ENCODE measurements around the gene ZNF682. TPM values are rescaled to one million over a fixed set of nuclear protein-coding genes. Genes with fewer than 3 reads are reported as not detected.
"Not testable (repeated sequence)": the region's sequence is repeated elsewhere in the genome, so short reads cannot be mapped to it uniquely, and the experiment has no call there.

Gene ZNF682
- polyA plus RNA-seq, result 10 to 100 TPM in 1 of 4 donors, 1 to 10 TPM in 2, not detected in 1; 1.6 to 12.1 (median 1.8) TPM
- long read RNA-seq, donor 1, transcript ZNF682-212 (1 exons, 3,769 nt), result major isoform, 8 of 9 reads
- long read RNA-seq, donor 1, partial matches to known transcripts, result 0 of 9 reads
- long read RNA-seq, donor 1, other reads (novel, unspliced or antisense), result 0 of 9 reads
- long read RNA-seq, donor 2, result 0 reads
- long read RNA-seq, donor 3, transcript ZNF682-212 (1 exons, 3,769 nt), result major isoform, 5 of 43 reads
- long read RNA-seq, donor 3, partial matches to known transcripts, result 38 of 43 reads
- long read RNA-seq, donor 3, other reads (novel, unspliced or antisense), result 0 of 43 reads
- long read RNA-seq, donor 4, result 0 reads
- long read RNA-seq, donor 5, partial matches to known transcripts, result 8 of 9 reads
- long read RNA-seq, donor 5, other reads (novel, unspliced or antisense), result 0 of 9 reads
- long read RNA-seq, donor 6, partial matches to known transcripts, result 8 of 10 reads
- long read RNA-seq, donor 6, other reads (novel, unspliced or antisense), result 0 of 10 reads
- long read RNA-seq, donor 7, partial matches to known transcripts, result 7 of 12 reads
- long read RNA-seq, donor 7, other reads (novel, unspliced or antisense), result 0 of 12 reads
- long read RNA-seq, donor 8, partial matches to known transcripts, result 0 of 1 reads
- long read RNA-seq, donor 8, other reads (novel, unspliced or antisense), result 0 of 1 reads
- long read RNA-seq, donor 9, partial matches to known transcripts, result 8 of 9 reads
- long read RNA-seq, donor 9, other reads (novel, unspliced or antisense), result 0 of 9 reads
- long read RNA-seq, donor 10, partial matches to known transcripts, result 8 of 10 reads
- long read RNA-seq, donor 10, other reads (novel, unspliced or antisense), result 0 of 10 reads

DNA sequence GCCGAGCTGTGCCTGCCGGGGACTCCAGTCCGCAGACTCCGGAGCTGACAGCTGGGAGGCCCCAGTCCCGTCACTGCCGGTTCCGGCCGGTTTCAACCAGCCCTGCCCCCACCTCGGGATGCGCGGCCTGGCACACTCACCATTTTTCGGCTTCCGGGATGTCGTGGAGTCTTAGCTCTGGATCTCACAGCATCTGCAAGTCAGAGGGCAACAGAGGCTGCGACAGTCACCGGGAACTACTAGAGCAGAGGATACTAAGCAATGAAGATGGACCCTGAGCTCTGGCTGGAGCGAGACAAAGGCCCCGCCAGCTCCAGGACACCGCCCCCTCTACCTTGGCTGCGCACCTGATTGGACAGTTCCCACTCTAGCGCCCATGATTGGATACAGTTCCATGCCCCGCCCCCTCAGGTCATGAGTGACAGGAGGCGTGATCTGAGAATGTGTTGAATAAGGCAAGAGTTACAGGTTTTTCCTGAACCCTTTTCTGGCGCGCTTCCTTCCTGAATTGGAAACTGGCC, at the start of gene ZNF682:
Gene ZNF682, minus strand, starts transcription at position 303 of the 521 bp plus-strand sequence. Its CDS starts 160 bp downstream, at position 143.
- Histone ChIP-seq H3K9me3 (ENCODE audit: control insufficient read depth in 2 of 2, insufficient read depth in 1 of 2, low read depth in 1 of 2, low read length in 1 of 2) (no peaks in the 10 kb centered on the region), H3K4me1 (ENCODE audit: control insufficient read depth in 3 of 3, insufficient read depth in 2 of 3, low read depth in 1 of 3, low read length in 2 of 3) (no peaks in the 10 kb centered on the region), H3K4me3 (ENCODE audit: low read depth in 1 of 3, low read length in 3 of 3) (peak within 1 kb of the TSS; percentile 71 to 88 (median 84)), H3K27me3 (ENCODE audit: control insufficient read depth in 3 of 3, insufficient read depth in 3 of 3, low read length in 3 of 3) (no peaks in the 10 kb centered on the region), H3K36me3 (ENCODE audit: control insufficient read depth in 3 of 3, insufficient read depth in 2 of 3, low read depth in 1 of 3, low read length in 3 of 3) (no peaks in the 10 kb centered on the region), H3K27ac (ENCODE audit: low read depth in 1 of 3, low read length in 2 of 3) (peak within 1 kb of the TSS in 2 of 3 donors; percentile 66 to 82)
- WGBS, 3 donors, result 1 to 5% (median 2%) methylated on average over 23 to 25 of the region's 25 CpGs
- FAIRE-seq (no peak), DNase-seq (peak; percentile 87 to 98)

DNA sequence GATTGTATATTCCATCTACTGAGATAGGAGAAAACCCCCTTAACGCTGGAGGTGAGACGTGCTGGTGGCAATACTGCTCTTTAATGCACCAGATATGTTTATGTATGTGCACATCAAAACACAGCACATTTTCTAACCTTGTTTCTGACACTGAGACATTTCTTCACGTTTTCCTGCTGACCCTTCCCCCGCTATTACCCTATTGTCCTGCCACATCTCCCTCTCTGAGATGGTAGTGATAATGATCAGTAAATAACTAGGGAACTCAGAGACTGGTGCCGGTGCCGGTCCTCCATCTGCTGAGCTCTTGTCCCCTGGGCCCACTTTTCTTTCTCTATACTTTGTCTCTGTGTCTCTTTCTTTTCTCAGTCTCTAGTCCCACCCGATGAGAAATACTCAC, 43.6 kb upstream of the ZNF682 start:
- Histone ChIP-seq H3K36me3 (ENCODE audit: control insufficient read depth in 3 of 3, insufficient read depth in 2 of 3, low read depth in 1 of 3, low read length in 3 of 3) (peaks cover 0 to 32% (median 0%) of the 10 kb centered on the region in 3 donors), H3K9me3 (ENCODE audit: control insufficient read depth in 2 of 2, insufficient read depth in 1 of 2, low read depth in 1 of 2, low read length in 1 of 2) (peaks cover 0 to 57% of the 10 kb centered on the region in 2 donors)
- FAIRE-seq; H3K4me3 ChIP-seq (ENCODE audit: low read depth in 1 of 3, low read length in 3 of 3); H3K27ac ChIP-seq (ENCODE audit: low read depth in 1 of 3, low read length in 2 of 3); H3K27me3 ChIP-seq (ENCODE audit: control insufficient read depth in 3 of 3, insufficient read depth in 3 of 3, low read length in 3 of 3); H3K4me1 ChIP-seq (ENCODE audit: control insufficient read depth in 3 of 3, insufficient read depth in 2 of 3, low read depth in 1 of 3, low read length in 2 of 3); DNase-seq: not testable (repeated sequence)
- WGBS, 3 donors, result 70 to 86% (median 77%) methylated on average over 7 of the region's 7 CpGs

DNA sequence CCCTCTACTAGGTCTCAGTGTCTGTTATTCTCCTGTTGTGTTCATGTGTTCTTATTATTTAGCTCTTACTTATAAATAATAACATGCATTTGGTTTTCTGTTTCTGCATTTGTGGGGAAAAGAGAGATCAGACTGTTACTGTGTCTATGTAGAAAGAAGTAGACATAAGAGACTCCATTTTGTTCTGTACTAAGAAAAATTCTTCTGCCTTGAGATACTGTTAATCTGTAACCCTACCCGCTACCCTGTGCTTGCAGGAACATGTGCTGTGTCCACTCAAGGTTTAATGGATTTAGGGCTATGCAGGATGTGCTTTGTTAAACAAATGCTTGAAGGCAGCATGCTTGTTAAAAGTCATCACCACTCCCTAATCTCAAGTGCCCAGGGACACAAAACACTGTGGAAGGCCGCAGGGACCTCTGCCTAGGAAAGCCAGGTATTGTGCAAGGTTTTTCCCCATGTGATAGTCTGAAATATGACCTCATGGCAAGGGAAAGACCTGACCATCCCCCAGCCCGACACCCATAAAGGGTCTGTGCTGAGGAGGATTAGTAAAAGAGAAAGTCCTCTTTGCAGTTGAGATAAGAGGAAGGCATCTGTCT, 43.0 kb upstream of the ZNF682 start:
- H3K27ac ChIP-seq (ENCODE audit: low read depth in 1 of 3, low read length in 2 of 3); H3K27me3 ChIP-seq (ENCODE audit: control insufficient read depth in 3 of 3, insufficient read depth in 3 of 3, low read length in 3 of 3); H3K4me3 ChIP-seq (ENCODE audit: low read depth in 1 of 3, low read length in 3 of 3); FAIRE-seq; H3K4me1 ChIP-seq (ENCODE audit: control insufficient read depth in 3 of 3, insufficient read depth in 2 of 3, low read depth in 1 of 3, low read length in 2 of 3): not testable (repeated sequence)
- Histone ChIP-seq H3K36me3 (ENCODE audit: control insufficient read depth in 3 of 3, insufficient read depth in 2 of 3, low read depth in 1 of 3, low read length in 3 of 3) (peaks cover 0 to 30% (median 0%) of the 10 kb centered on the region in 3 donors), H3K9me3 (ENCODE audit: control insufficient read depth in 2 of 2, insufficient read depth in 1 of 2, low read depth in 1 of 2, low read length in 1 of 2) (peaks cover 0 to 52% of the 10 kb centered on the region in 2 donors)
- DNase-seq, result peak in 1 of 2 donors; percentile 73
- 67 to 76% (median 69%) methylated on average over 3 of the region's 3 CpGs for WGBS, 3 donors

DNA sequence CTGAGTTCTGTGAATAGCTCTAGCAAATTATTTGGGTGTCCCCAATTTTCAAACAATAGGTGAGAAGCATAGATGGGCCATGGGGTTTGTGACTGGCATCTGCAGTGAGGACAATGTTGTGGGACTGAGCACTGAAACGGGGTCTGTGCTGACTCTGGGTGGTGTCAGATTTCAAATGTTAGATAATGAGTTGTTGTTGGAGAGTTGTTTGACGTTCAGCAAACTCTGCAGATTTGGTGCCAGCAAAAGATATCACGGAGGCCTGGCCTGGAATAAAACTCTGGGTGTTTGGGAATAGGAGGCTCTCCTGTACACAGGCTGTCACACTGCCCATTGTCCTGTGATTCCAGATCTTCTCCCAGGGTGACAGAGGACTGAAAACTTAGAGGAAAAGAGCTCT, 41.4 kb upstream of the ZNF682 start:
- 67 to 79% (median 76%) methylated on average over 3 of the region's 3 CpGs for WGBS, 3 donors
- H3K27ac ChIP-seq (ENCODE audit: low read depth in 1 of 3, low read length in 2 of 3), result no peak overlapping the region
- H3K36me3 ChIP-seq (ENCODE audit: control insufficient read depth in 3 of 3, insufficient read depth in 2 of 3, low read depth in 1 of 3, low read length in 3 of 3), result peaks cover 0 to 27% (median 0%) of the 10 kb centered on the region in 3 donors
- H3K4me3 ChIP-seq (ENCODE audit: low read depth in 1 of 3, low read length in 3 of 3), result no peak overlapping the region
- FAIRE-seq, result no peak
- no peaks in the 10 kb centered on the region for H3K27me3 ChIP-seq (ENCODE audit: control insufficient read depth in 3 of 3, insufficient read depth in 3 of 3, low read length in 3 of 3)
- H3K9me3 ChIP-seq (ENCODE audit: control insufficient read depth in 2 of 2, insufficient read depth in 1 of 2, low read depth in 1 of 2, low read length in 1 of 2), result peaks cover 0 to 54% of the 10 kb centered on the region in 2 donors
- DNase-seq, result no peak
- no peaks in the 10 kb centered on the region for H3K4me1 ChIP-seq (ENCODE audit: control insufficient read depth in 3 of 3, insufficient read depth in 2 of 3, low read depth in 1 of 3, low read length in 2 of 3)

DNA sequence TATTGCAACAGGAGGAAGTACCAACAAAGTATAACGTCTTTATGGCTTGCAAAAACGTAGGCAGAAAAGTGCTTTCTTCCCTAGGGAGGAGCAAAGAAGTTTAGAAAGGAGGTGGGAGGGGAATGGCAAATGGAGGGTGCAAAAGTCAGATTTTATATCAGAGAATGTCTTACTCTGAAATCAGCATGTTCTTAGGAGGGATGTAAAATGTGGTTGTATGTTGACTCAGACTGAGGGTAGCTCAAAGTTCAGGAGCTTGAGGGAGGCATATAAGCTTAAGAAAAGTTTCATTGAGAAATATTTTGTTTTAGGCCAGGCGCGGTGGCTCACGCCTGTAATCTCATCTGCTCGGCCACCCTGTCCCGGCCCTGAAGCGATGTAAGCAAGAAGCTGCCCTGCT, 40.2 kb upstream of the ZNF682 start:
- peak overlapping the region in 1 of 3 donors; percentile 39 for H3K27ac ChIP-seq (ENCODE audit: low read depth in 1 of 3, low read length in 2 of 3)
- H3K4me3 ChIP-seq (ENCODE audit: low read depth in 1 of 3, low read length in 3 of 3), result peak overlapping the region in 1 of 3 donors; percentile 70
- peaks cover 0 to 52% of the 10 kb centered on the region in 2 donors for H3K9me3 ChIP-seq (ENCODE audit: control insufficient read depth in 2 of 2, insufficient read depth in 1 of 2, low read depth in 1 of 2, low read length in 1 of 2)
- FAIRE-seq (no peak), DNase-seq (peak; percentile 3 to 77)
- H3K27me3 ChIP-seq (ENCODE audit: control insufficient read depth in 3 of 3, insufficient read depth in 3 of 3, low read length in 3 of 3), result no peaks in the 10 kb centered on the region
- H3K4me1 ChIP-seq (ENCODE audit: control insufficient read depth in 3 of 3, insufficient read depth in 2 of 3, low read depth in 1 of 3, low read length in 2 of 3), result no peaks in the 10 kb centered on the region
- 21 to 45% (median 36%) methylated on average over 8 of the region's 8 CpGs for WGBS, 3 donors
- H3K36me3 ChIP-seq (ENCODE audit: control insufficient read depth in 3 of 3, insufficient read depth in 2 of 3, low read depth in 1 of 3, low read length in 3 of 3), result peaks cover 0 to 27% (median 0%) of the 10 kb centered on the region in 3 donors

DNA sequence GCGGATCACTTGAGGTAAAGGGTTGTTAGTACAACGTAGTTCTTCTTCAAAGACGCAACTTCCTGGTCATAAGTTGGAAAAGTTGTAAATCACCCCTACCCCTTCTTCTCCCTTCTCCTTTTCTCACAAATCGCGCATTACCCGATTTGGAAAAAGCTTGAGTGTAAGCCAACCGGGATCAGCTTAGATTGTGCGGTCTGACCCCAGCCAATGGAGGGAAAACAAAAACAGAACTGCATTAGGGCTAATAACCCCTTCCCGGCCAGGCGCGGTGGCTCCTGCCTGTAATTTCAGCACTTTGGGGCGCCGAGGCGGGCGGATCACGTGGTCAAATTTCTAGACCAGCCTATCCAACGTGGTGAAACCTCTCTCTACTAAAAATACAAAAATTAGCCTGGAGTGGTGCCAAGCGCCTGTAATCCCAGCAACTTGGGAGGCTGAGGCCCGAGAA, 39.3 kb upstream of the ZNF682 start:
- H3K4me1 ChIP-seq (ENCODE audit: control insufficient read depth in 3 of 3, insufficient read depth in 2 of 3, low read depth in 1 of 3, low read length in 2 of 3), result no peaks in the 10 kb centered on the region
- DNase-seq (peak; percentile 0 to 71), FAIRE-seq (no peak)
- H3K27ac ChIP-seq (ENCODE audit: low read depth in 1 of 3, low read length in 2 of 3), result peak overlapping the region in 2 of 3 donors; percentile 41 to 86
- H3K9me3 ChIP-seq (ENCODE audit: control insufficient read depth in 2 of 2, insufficient read depth in 1 of 2, low read depth in 1 of 2, low read length in 1 of 2), result peaks cover 0 to 43% of the 10 kb centered on the region in 2 donors
- H3K27me3 ChIP-seq (ENCODE audit: control insufficient read depth in 3 of 3, insufficient read depth in 3 of 3, low read length in 3 of 3), result no peaks in the 10 kb centered on the region
- H3K4me3 ChIP-seq (ENCODE audit: low read depth in 1 of 3, low read length in 3 of 3), result peak overlapping the region; percentile 17 to 70 (median 47)
- WGBS, 3 donors, result 2 to 7% (median 7%) methylated on average over 19 of the region's 19 CpGs
- peaks cover 0 to 22% (median 0%) of the 10 kb centered on the region in 3 donors for H3K36me3 ChIP-seq (ENCODE audit: control insufficient read depth in 3 of 3, insufficient read depth in 2 of 3, low read depth in 1 of 3, low read length in 3 of 3)

DNA sequence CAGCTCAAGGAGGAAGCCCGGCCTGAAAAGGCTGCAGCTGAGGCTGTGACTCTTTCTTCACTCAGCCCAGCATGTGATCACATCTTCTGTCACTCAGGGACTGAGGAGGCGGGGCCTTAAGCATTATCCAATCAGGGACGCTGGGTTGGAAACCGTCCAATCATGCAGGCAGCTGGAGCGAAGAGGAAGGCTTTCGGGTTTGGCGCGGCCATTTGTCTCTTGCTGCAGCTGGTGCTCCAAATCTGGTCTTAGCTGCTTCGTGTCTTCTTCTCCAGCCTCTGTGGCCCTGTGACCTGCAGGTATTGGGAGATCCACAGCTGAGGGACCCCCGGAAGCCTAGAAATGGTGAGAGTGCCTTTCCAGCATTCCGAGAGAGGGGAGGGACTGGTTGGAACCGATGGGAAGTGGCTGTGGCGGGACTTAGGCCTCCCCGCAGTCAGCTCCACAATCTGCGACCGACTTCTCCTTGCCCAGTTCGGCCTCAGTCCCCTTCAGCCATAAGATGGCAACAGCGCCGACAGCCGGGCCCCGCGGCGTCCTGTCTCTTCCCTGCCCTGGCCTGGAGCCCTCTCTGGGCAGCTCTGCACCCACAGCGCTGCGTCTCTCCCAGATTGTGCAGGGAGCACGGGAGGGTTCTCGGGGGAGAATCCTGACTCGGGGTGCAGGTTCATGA, 38.6 kb upstream of the ZNF682 start, which contains the start of gene ZNF90:
Gene ZNF90, plus strand, starts transcription at position 210 of the 673 bp plus-strand sequence. Its CDS starts 133 bp downstream, at position 343.
- H3K4me1 ChIP-seq (ENCODE audit: control insufficient read depth in 3 of 3, insufficient read depth in 2 of 3, low read depth in 1 of 3, low read length in 2 of 3), result no peaks in the 10 kb centered on the region
- FAIRE-seq, result no peak
- peak within 1 kb of the TSS in 2 of 3 donors; percentile 41 to 86 for H3K27ac ChIP-seq (ENCODE audit: low read depth in 1 of 3, low read length in 2 of 3)
- no peaks in the 10 kb centered on the region for H3K27me3 ChIP-seq (ENCODE audit: control insufficient read depth in 3 of 3, insufficient read depth in 3 of 3, low read length in 3 of 3)
- 4 to 11% (median 9%) methylated on average over 28 of the region's 28 CpGs for WGBS, 3 donors
- peaks cover 0 to 36% of the 10 kb centered on the region in 2 donors for H3K9me3 ChIP-seq (ENCODE audit: control insufficient read depth in 2 of 2, insufficient read depth in 1 of 2, low read depth in 1 of 2, low read length in 1 of 2)
- DNase-seq, result peak; percentile 76 to 97
- peaks cover 0 to 18% (median 0%) of the 10 kb centered on the region in 3 donors for H3K36me3 ChIP-seq (ENCODE audit: control insufficient read depth in 3 of 3, insufficient read depth in 2 of 3, low read depth in 1 of 3, low read length in 3 of 3)
- H3K4me3 ChIP-seq (ENCODE audit: low read depth in 1 of 3, low read length in 3 of 3), result peak within 1 kb of the TSS; percentile 17 to 70 (median 47)
